HG02571 (cell line): ENCODE results near the gene MUS81.
"Not testable (repeated sequence)": the region's sequence is repeated elsewhere in the genome, so short reads cannot be mapped to it uniquely, and the experiment has no call there.

Source experiments
- ATAC-seq: cut with Tn5 transposase; IDR thresholded peaks from one replicate; pipeline ENCODE4 v1.9.1; 2021; ENCODE audit warnings: mild to moderate bottlenecking, moderate library complexity; ENCODE audit not compliant: unreplicated experiment

The MUS81 gene

GRCh38 chr11:65891219-65892136, 31.2 kb downstream of the MUS81 start:
- ATAC-seq, result no peak

GRCh38 chr11:65892137-65892540, 31.9 kb downstream of the MUS81 start:
- ATAC-seq, result not testable (repeated sequence)

GRCh38 chr11:65892661-65893317, 32.6 kb downstream of the MUS81 start:
- ATAC-seq, result no peak

GRCh38 chr11:65894034-65894591, 33.9 kb downstream of the MUS81 start:
- ATAC-seq, result no peak

- no peak for ATAC-seq
These were observed 35.3 kb downstream of the MUS81 start for GRCh38 chr11:65895482-65895981.

- no peak for ATAC-seq
These were observed 36.1 kb downstream of the MUS81 start for GRCh38 chr11:65896034-65896999.

- ATAC-seq, result no peak
These were observed 36.8 kb downstream of the MUS81 start for GRCh38 chr11:65897020-65897471.

- ATAC-seq, result no peak
These were observed 38.6 kb downstream of the MUS81 start for GRCh38 chr11:65898656-65899355.

- no peak for ATAC-seq
These were observed 39.3 kb downstream of the MUS81 start for GRCh38 chr11:65899356-65900124.

GRCh38 chr11:65900125-65900898, 40.1 kb downstream of the MUS81 start, which contains the start of gene FOSL1:
TSS of gene FOSL1 (minus strand) at chr11:65900388. CDS start at chr11:65900339, 49 bp downstream.
- peak; percentile 64 for ATAC-seq

- ATAC-seq, result no peak
These were observed 40.6 kb downstream of the MUS81 start for GRCh38 chr11:65900899-65901180.

- no peak for ATAC-seq
These were observed 42.8 kb downstream of the MUS81 start for GRCh38 chr11:65903068-65903481.

- ATAC-seq, result no peak
These were observed 43.5 kb downstream of the MUS81 start for GRCh38 chr11:65903715-65904114.

- no peak for ATAC-seq
These were observed 46.4 kb downstream of the MUS81 start for GRCh38 chr11:65906602-65907001.

- no peak for ATAC-seq
These were observed 47.6 kb downstream of the MUS81 start for GRCh38 chr11:65907878-65908277.

GRCh38 chr11:65911682-65912568, 51.7 kb downstream of the MUS81 start:
- no peak for ATAC-seq

- ATAC-seq, result no peak
These were observed 52.6 kb downstream of the MUS81 start for GRCh38 chr11:65912845-65913244.
